Tibial nerve (tissue), 4 donors: ENCODE results near the gene COL2A1. TPM values are rescaled to one million over a fixed set of nuclear protein-coding genes. Genes with fewer than 3 reads are reported as not detected.

Experiments
- DNase-seq, 2 donors: peaks; one replicate each; pipeline ENCODE4 v3.0.0-alpha.2; 2019; ENCODE audit warnings: low spot score in 2 of 2
- H3K27ac ChIP-seq, 4 donors: fragments of 200-600 bp; sonication (generic) in 3 of 4; one replicate each; pipeline ENCODE4 v1.5.1; 2017 to 2019; ENCODE audit warnings: mild to moderate bottlenecking in 1 of 4
- H3K27me3 ChIP-seq, 2 donors: fragments of 200-600 bp; sonication (generic) in 1 of 2; one replicate each; pipeline versions ENCODE4 v1.5.1 to v1.6.0; 2017 to 2019
- H3K36me3 ChIP-seq, 3 donors: fragments of 200-600 bp; sonication (generic); one replicate each; pipeline ENCODE4 v1.5.1; 2018 to 2019
- H3K4me1 ChIP-seq, 4 donors: fragments of 200-600 bp; sonication (generic) in 3 of 4; one replicate each; pipeline ENCODE4 v1.5.1; 2017 to 2019
- H3K4me3 ChIP-seq, 4 donors: fragments of 200-600 bp; sonication (generic) in 3 of 4; one replicate each; pipeline ENCODE4 v1.5.1; 2017 to 2019; ENCODE audit warnings: mild to moderate bottlenecking in 1 of 4, moderate library complexity in 1 of 4
- H3K9me3 ChIP-seq, 4 donors: fragments of 200-600 bp; sonication (generic) in 3 of 4; one replicate each; pipeline ENCODE4 v1.5.1; 2017 to 2019
- EP300 ChIP-seq, 2 donors: sonication (generic); formaldehyde crosslinking; IDR thresholded peaks; one replicate each; pipeline ENCODE4 v1.6.1; 2017; ENCODE audit warnings: antibody characterized with exemption in 2 of 2, mild to moderate bottlenecking in 1 of 2
- POLR2A ChIP-seq, 2 donors: fragments of 450-650 bp; IDR thresholded peaks; one replicate each; pipeline ENCODE4 v1.6.1; 2017; ENCODE audit warnings: antibody characterized with exemption in 2 of 2, mild to moderate bottlenecking in 2 of 2, moderate library complexity in 2 of 2
- WGBS, 2 donors: methylation state at CpG; one replicate each; pipeline ENCODE4 v1.1.5; 2018; 5-methylcytosine and 5-hydroxymethylcytosine counted together
- total RNA-seq, 4 donors: library from RNA; depleted of rRNA; stranded (reverse); fragments of >200 nt; gene quantifications; one replicate each; pipeline ENCODE4 v1.1.0, GENCODE V29; 2016
- TF ChIP-seq, protein P1 (sequence below), 5 experiments: fragments of 200-600 bp in 3 of 5; fragments of 450-650 bp in 2 of 5; sonication (generic) in 3 of 5; IDR thresholded peaks; one replicate each; pipeline ENCODE4 v1.5.1; 2016 to 2019; ENCODE audit warnings: antibody characterized with exemption in 5 of 5, mild to moderate bottlenecking in 3 of 5, moderate library complexity in 2 of 5

COL2A1 gene
- total RNA-seq, 4 donors from 2014 or later, result not detected

DNA sequence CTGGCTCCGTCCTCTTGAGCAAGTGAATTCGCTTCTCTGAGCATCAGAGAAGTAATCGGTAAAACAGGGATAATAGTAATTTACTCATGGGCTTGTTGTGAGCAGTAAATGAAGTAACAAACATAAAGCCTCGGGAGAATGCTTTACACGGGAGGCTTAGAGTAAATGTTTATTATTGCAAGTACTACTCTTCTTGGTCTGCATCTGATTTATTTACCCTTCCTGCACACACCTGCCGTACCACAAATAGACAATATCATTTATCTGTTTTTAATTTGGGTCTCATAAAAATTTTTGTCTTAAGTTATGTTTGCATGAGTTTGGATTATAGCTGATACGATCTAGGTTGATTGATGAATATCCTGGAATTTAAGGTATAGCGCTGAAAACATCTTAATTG lies 7.8 kb upstream of the COL2A1 start:
- no peak for TF ChIP-seq POLR2A (IDR thresholded peaks at IDR 0.05)
- TF ChIP-seq, protein P1, sequence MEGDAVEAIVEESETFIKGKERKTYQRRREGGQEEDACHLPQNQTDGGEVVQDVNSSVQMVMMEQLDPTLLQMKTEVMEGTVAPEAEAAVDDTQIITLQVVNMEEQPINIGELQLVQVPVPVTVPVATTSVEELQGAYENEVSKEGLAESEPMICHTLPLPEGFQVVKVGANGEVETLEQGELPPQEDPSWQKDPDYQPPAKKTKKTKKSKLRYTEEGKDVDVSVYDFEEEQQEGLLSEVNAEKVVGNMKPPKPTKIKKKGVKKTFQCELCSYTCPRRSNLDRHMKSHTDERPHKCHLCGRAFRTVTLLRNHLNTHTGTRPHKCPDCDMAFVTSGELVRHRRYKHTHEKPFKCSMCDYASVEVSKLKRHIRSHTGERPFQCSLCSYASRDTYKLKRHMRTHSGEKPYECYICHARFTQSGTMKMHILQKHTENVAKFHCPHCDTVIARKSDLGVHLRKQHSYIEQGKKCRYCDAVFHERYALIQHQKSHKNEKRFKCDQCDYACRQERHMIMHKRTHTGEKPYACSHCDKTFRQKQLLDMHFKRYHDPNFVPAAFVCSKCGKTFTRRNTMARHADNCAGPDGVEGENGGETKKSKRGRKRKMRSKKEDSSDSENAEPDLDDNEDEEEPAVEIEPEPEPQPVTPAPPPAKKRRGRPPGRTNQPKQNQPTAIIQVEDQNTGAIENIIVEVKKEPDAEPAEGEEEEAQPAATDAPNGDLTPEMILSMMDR (IDR thresholded peaks at IDR 0.05), result no peak
- no peak for TF ChIP-seq EP300 (IDR thresholded peaks at IDR 0.05)
- H3K27me3 ChIP-seq, result peaks cover 0 to 40% of the 10 kb centered on the region in 2 donors
- H3K4me1 ChIP-seq, result no peaks in the 10 kb centered on the region
- H3K36me3 ChIP-seq, result no peaks in the 10 kb centered on the region
- WGBS, 2 donors, result 67 to 70% methylated on average over 8 of the region's 8 CpGs
- no peak overlapping the region for H3K4me3 ChIP-seq
- H3K9me3 ChIP-seq, result no peaks in the 10 kb centered on the region
- no peak overlapping the region for H3K27ac ChIP-seq
- DNase-seq, result no peak

GRCh38 chr12:48010366-48010970 lies 6.2 kb upstream of the COL2A1 start:
- Histone ChIP-seq H3K9me3 (no peaks in the 10 kb centered on the region), H3K4me1 (no peaks in the 10 kb centered on the region), H3K27me3 (peaks cover 0 to 50% of the 10 kb centered on the region in 2 donors), H3K36me3 (no peaks in the 10 kb centered on the region), H3K4me3 (no peak overlapping the region), H3K27ac (no peak overlapping the region)
- WGBS, 2 donors, result 60 to 65% methylated on average over 7 of the region's 7 CpGs
- no peak for DNase-seq
- TF ChIP-seq, protein P1 (IDR thresholded peaks at IDR 0.05), result no peak
- no peak for TF ChIP-seq POLR2A (IDR thresholded peaks at IDR 0.05)
- no peak for TF ChIP-seq EP300 (IDR thresholded peaks at IDR 0.05)

DNA sequence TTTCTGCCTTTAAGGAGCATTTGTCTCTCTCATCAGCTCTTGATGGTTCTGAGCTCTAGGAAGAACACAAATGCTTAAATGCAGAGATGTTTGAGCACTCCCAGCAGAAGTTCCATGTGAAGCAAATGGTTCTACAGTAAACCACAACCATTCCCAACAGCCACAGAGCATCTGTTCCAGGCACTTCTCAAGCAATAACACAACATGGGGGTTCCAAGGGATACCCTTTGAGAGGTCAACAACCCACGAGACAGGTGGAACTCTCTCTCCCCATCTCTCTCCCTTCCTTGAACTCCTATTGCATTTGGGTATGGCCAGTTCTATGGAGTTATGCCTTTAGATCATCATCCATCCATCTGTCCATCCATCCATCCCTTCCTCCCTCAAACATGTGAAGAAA lies 5.2 kb upstream of the COL2A1 start:
- no peaks in the 10 kb centered on the region for H3K36me3 ChIP-seq
- H3K27me3 ChIP-seq, result peaks cover 0 to 60% of the 10 kb centered on the region in 2 donors
- no peak overlapping the region for H3K27ac ChIP-seq
- TF ChIP-seq EP300 (IDR thresholded peaks at IDR 0.05), result no peak
- TF ChIP-seq, protein P1 (IDR thresholded peaks at IDR 0.05), result no peak
- no peak for TF ChIP-seq POLR2A (IDR thresholded peaks at IDR 0.05)
- no peaks in the 10 kb centered on the region for H3K9me3 ChIP-seq
- H3K4me1 ChIP-seq, result peaks cover 0 to 9% (median 4%) of the 10 kb centered on the region in 4 donors
- 86 to 87% methylated on average over 1 of the region's 1 CpG for WGBS, 2 donors
- no peak for DNase-seq
- H3K4me3 ChIP-seq, result no peak overlapping the region

DNA sequence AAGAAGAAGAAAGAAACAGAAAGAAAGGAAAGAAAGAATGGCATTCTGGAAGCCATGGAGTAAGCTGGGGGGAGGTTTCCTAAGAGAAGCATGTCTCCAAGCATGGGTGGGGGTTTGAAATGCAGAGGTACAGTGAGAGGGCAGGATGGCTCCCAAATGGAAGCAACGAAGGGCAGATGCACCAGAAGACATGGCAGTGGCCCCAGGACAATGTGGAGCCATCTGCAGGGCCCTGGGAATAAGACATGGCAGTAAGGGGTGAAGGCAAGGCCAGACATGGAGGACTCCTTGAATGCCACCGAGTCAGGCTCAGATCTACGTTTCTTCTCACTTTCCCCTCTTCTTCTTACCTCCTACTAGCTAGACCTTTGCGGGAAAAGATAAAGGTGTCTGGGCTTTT lies 4.7 kb upstream of the COL2A1 start:
- H3K36me3 ChIP-seq, result no peaks in the 10 kb centered on the region
- TF ChIP-seq, protein P1 (IDR thresholded peaks at IDR 0.05), result no peak
- no peak for TF ChIP-seq POLR2A (IDR thresholded peaks at IDR 0.05)
- H3K4me1 ChIP-seq, result peaks cover 0 to 14% (median 9%) of the 10 kb centered on the region in 4 donors
- no peaks in the 10 kb centered on the region for H3K9me3 ChIP-seq
- no peak overlapping the region for H3K27ac ChIP-seq
- no peak for DNase-seq
- WGBS, 2 donors, result 81 to 84% methylated on average over 4 of the region's 4 CpGs
- peaks cover 0 to 65% of the 10 kb centered on the region in 2 donors for H3K27me3 ChIP-seq
- no peak overlapping the region for H3K4me3 ChIP-seq

DNA sequence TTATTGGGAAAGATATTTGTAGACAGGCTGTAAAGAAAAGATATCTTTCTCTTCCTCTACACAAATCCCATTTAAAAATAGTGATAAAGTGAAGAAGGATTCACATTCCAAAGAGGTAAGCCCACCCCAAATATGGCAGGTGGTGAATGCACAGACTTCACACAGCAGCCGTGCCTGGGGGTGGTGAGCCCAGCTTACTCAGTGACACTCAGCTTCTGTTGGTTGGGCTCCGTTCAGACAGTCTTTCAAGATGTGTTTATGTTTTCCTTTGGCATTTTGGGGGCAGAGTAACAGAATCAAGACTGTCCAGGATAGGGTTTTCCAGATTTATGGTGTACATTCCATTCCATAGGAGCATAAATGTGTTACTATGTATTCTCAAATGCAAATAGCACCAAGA lies 4.1 kb upstream of the COL2A1 start:
- Histone ChIP-seq H3K9me3 (no peaks in the 10 kb centered on the region), H3K27me3 (peaks cover 0 to 71% of the 10 kb centered on the region in 2 donors), H3K4me3 (no peak overlapping the region), H3K27ac (no peak overlapping the region), H3K4me1 (peaks cover 0 to 20% (median 15%) of the 10 kb centered on the region in 4 donors), H3K36me3 (no peaks in the 10 kb centered on the region)
- WGBS, 2 donors, result 48 to 57% methylated on average over 2 of the region's 2 CpGs
- TF ChIP-seq EP300 (IDR thresholded peaks at IDR 0.05), result no peak
- TF ChIP-seq, protein P1 (IDR thresholded peaks at IDR 0.05), result no peak
- no peak for TF ChIP-seq POLR2A (IDR thresholded peaks at IDR 0.05)
- DNase-seq, result no peak
